Activated CD4-positive, alpha-beta T cell treated with anti-CD3 and anti-CD28 coated beads for 48 hours (primary cell): ENCODE results near the gene NOL9.

ENCODE experiments used
- DNase-seq: peaks from one replicate; pipeline ENCODE4 v3.0.0-alpha.2; 2020

Gene NOL9

GRCh38 chr1:6588893-6589520, 34.7 kb upstream of the NOL9 start:
- DNase-seq = no peak

- no peak for DNase-seq
Measured at GRCh38 chr1:6588128-6588892, 34.0 kb upstream of the NOL9 start.

GRCh38 chr1:6587261-6588005, 33.1 kb upstream of the NOL9 start:
- DNase-seq = no peak

DNA sequence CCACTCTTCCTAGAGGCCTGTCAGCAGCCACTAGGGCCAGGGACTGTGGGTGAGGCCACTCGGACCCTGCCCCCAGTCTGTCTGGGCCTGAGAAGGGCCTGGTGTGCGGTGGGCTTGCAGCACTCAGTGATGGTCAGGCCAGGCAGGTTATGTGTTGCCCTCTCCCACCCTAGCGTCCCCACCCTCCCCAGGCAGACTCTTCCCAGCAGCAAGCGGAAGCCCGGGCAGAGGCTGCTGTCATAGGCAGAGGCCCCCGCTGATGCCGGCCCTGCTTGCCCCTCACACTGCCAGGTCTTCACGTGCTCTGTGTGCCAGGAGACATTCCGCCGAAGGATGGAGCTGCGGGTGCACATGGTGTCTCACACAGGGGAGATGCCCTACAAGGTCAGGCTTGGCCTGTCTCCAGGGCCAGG, 32.1 kb upstream of the NOL9 start:
- no peak for DNase-seq

GRCh38 chr1:6585841-6586240, 31.5 kb upstream of the NOL9 start:
- DNase-seq = no peak

- no peak for DNase-seq
Measured at GRCh38 chr1:6585081-6585722, 30.9 kb upstream of the NOL9 start.

- DNase-seq = no peak
Measured at GRCh38 chr1:6584126-6585080, 30.1 kb upstream of the NOL9 start.

DNA sequence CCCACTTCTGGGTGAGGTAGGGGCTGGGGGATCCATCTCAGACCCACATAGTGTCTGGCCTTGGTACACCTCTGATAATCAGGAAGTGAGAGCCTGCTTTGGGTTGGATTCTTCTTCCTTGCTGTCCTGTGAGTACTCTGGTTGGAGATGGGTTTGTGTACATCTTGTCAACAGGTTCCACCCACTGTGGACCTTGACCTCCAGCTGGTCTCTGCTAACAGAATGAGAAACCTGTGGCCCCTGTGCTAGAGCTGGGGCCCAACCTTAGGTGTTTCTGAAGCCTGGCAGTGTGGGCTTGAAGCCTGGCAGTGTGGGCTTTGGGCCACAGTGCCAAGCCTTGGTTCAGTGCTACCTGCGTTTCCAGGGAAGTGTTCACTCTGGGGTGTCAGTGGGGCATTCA, 28.1 kb upstream of the NOL9 start:
- no peak for DNase-seq

DNA sequence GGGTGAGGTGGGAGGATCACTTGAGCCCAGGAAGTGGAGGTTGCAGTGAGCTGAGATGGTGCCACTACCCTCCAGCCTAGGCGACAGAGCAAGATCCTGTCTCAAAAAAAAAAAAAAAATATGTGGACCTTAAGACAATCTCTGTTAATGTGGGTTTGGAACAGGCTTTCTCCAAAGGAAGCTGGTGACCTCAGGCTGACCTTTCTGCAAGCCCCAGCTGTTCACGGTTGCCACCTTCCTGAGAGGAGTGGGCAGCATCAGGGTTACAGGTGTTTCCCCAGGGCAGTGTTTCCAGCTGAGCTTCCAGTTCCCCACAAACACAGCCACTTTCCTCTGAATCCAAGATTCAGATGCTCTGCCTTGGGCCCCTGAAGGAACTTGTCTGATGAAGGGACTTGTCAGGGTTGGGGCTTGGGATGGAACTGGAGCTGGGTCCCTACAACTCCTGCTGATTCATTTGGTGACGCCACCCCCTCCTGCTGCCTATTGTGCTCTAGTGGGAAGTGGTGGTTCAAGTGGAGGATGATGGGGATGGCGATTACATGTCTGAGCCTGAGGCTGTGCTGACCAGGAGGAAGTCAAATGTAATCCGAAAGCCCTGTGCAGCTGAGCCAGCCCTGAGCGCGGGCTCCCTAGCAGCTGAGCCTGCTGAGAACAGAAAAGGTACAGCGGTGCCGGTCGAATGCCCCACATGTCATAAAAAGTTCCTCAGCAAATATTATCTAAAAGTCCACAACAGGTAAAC, 27.4 kb upstream of the NOL9 start:
- no peak for DNase-seq

DNA sequence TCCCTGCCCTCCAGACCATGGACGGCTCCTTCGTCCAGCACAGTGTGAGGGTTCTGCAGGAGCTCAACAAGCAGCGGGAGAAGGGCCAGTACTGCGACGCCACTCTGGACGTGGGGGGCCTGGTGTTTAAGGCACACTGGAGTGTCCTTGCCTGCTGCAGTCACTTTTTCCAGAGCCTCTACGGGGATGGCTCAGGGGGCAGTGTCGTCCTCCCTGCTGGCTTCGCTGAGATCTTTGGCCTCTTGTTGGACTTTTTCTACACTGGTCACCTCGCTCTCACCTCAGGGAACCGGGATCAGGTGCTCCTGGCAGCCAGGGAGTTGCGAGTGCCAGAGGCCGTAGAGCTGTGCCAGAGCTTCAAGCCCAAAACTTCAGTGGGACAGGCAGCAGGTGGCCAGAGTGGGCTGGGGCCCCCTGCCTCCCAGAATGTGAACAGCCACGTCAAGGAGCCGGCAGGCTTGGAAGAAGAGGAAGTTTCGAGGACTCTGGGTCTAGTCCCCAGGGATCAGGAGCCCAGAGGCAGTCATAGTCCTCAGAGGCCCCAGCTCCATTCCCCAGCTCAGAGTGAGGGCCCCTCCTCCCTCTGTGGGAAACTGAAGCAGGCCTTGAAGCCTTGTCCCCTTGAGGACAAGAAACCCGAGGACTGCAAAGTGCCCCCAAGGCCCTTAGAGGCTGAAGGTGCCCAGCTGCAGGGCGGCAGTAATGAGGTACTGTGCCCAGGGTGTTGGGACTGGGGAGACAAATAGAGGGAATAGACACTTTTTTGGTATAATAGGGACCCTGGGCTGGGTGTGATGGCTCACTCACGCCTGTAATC, 26.5 kb upstream of the NOL9 start:
- no peak for DNase-seq

GRCh38 chr1:6580119-6580592, 25.8 kb upstream of the NOL9 start:
- DNase-seq = no peak

DNA sequence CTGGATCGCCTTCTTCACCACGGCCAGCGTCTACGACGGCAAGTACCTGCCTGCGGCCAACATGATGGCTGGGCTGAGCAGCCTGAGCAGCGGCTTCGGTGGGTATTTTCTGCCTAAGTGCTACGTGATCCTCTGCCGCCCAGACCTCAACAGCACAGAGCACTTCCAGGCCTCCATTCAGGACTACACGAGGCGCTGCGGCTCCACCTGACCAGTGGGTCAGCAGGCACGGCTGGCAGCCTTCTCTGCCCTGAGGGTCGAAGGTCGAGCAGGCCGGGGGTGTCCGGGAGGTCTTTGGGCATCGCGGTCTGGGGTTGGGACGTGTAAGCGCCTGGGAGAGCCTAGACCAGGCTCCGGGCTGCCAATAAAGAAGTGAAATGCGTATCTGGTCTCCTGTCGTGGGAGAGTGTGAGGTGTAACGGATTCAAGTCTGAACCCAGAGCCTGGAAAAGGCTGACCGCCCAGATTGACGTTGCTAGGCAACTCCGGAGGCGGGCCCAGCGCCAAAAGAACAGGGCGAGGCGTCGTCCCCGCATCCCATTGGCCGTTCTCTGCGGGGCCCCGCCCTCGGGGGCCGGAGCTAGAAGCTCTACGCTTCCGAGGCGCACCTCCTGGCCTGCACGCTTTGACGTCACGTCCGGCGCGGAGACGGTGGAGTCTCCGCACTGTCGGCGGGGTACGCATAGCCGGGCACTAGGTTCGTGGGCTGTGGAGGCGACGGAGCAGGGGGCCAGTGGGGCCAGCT, 25.2 kb upstream of the NOL9 start, which contains the start of gene ZBTB48:
ZBTB48 (plus strand) TSS at position 621 of the 745 bp plus-strand sequence. CDS start 616 bp downstream, outside the sequence.
- DNase-seq = peak; percentile 99

GRCh38 chr1:6578624-6579373, 24.5 kb upstream of the NOL9 start:
- DNase-seq = no peak

DNA sequence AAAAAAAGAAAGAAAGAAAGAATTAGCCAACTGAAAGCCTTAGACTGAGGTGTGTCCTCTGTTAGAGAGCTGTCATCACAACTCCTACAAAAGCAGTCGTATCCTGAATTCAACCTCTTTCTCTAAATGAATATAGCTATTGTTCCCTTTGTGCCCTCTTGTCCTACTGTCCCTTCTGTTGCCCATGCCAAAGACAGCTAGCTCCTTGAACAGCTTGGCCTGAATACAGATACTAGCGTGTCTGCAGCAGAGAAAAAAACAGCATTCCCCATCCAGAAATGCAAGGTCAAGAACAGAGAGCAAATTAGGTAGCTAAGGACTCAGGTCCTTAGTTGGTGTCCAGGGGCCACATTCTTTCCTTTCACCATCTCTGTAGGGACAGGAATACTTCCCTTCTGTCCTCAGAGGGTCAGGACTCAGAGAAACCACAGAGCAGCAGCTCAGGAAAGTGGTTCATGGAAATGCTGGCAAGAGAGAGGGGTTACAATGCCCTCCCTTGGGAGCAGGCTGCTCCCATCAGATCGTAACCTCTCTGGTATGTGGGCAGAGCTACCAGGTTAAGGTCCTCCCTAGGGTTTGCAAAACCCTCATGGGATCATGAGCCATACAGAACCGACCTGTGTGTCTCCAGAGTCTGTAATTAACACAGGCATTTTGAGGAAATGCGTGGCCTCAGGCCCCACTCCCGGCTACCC, 23.7 kb upstream of the NOL9 start:
- DNase-seq = no peak

DNA sequence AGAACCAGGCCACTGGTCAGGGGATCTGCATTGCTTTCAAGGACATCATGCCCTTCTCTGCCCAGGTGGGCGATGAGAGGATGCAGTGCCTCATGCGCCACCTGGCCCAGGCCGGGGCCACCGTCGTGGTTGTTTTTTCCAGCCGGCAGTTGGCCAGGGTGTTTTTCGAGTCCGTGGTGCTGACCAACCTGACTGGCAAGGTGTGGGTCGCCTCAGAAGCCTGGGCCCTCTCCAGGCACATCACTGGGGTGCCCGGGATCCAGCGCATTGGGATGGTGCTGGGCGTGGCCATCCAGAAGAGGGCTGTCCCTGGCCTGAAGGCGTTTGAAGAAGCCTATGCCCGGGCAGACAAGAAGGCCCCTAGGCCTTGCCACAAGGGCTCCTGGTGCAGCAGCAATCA, 20.5 kb upstream of the NOL9 start:
- DNase-seq = no peak

DNA sequence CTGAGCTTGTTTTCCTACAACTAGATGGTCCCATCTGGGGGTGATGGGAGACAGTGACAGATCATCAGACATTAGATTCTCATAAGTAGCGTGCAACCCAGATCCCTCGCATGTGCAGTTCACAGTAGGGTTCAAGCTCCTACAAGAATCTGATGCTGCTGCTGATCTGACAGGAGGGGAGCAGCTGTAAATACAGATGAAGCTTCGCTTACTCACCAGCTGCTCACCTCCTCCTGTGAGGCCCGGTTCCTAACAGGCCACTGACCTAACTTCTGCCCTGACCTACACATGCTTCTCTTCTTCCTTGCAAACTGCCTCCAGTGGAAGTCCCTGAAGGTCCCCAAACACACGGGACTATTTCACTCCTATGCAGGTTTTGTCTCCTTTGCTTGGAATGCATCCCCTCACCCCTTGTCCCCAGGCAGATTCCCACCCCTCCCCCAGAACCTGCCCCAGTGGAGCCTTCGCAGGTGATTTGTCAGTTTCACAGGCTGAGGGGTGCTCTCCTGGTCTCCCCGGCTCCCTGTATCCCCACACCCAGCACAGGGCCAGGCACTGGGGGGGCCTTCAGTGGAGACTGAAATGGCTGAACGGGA, 19.8 kb upstream of the NOL9 start:
- no peak for DNase-seq

DNA sequence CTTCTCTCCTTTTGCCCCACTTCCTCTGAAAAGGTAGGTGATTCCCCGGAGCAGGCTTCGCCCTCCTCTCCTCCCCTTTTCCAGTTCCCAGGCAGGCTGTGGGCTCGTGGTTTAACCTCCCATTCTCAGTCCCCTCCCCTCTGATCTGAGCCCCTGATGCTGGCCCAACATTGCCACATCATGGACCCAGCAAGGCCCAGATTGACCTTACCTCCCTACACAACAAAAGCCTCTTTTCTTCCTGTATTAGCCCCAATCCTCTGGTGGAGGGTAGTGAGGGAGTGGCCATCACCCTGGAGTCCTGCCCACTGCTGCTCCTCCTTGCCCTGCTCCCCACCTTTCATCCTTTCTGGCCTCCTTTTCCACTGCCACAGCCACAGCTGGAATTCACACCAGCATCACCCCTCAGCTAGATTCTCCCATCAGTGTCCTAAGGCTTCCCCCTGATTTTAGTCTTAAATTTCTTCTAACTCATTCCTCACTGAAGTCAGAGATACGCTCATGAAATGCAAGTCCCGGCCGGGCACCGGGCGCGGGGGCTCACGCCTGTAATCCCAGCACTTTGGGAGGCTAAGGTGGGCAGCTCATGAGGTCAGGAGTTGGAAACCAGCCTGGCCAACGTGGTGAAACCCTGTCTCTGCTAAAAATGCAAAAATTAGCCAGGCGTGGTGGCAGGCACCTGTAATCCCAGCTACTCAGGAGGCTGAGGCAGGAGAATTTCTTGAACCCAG, 18.5 kb upstream of the NOL9 start:
- no peak for DNase-seq
